ENCODE data around the gene LDLRAD1.
"Not testable (repeated sequence)": the region's sequence is repeated elsewhere in the genome, so short reads cannot be mapped to it uniquely, and the experiment has no call there.

Gene LDLRAD1

DNA sequence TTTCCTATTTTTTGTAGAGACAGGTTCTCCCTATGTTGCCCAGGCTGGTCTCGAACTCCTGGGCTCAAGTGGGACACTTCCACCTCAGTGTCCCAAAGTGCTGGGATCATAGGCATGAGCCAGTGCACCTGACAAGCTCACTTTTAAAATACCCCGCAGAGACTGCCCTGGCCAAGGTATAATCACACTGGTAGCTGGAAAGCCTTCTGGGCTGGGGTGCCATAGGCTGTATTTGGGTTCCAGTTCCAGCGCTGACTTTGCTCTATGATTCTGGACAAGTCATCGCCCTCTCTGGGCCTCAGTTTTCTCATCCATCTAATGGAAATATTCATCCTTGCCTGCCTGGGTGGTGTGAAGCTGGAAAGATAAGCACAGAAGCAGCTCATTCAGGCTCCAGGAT lies 10.4 kb downstream of the LDLRAD1 start:
- H3K27me3 ChIP-seq (ENCODE audit: insufficient read depth, low read length, poor library complexity) = peaks cover 2% of the 10 kb centered on the region
- no peak for TF ChIP-seq EZH2 (IDR thresholded peaks at IDR 0.05; ENCODE audit: borderline replicate concordance, low read depth, low read length, severe bottlenecking)
- no peak for TF ChIP-seq CTCF (IDR thresholded peaks at IDR 0.05; ENCODE audit: borderline replicate concordance, extremely low read depth, low read length, poor library complexity, severe bottlenecking)
- ATAC-seq (ENCODE audit: insufficient read depth, low read depth) (no peak), DNase-seq (no peak)
- no peaks in the 10 kb centered on the region for H3K79me2 ChIP-seq (ENCODE audit: insufficient read depth, low read length)
- H3K9ac ChIP-seq (ENCODE audit: low read depth, low read length) = no peak overlapping the region
- no peak overlapping the region for H2AFZ ChIP-seq (ENCODE audit: low read depth, low read length)
- H3K4me1 ChIP-seq (ENCODE audit: insufficient read depth, low read length) = no peaks in the 10 kb centered on the region
- H3K9me3 ChIP-seq (ENCODE audit: insufficient read depth, low read length, severe bottlenecking) = no peaks in the 10 kb centered on the region
- no peaks in the 10 kb centered on the region for H4K20me1 ChIP-seq (ENCODE audit: insufficient read depth, low read length)
- no peak overlapping the region for H3K27ac ChIP-seq (ENCODE audit: low read length)
- no peak overlapping the region for H3K4me3 ChIP-seq (ENCODE audit: low read depth in 1 of 2, low read length in 2 of 2)
- no peak overlapping the region for H3K4me2 ChIP-seq (ENCODE audit: insufficient read depth, low read length)
- no peaks in the 10 kb centered on the region for H3K36me3 ChIP-seq (ENCODE audit: insufficient read depth, low read length)

DNA sequence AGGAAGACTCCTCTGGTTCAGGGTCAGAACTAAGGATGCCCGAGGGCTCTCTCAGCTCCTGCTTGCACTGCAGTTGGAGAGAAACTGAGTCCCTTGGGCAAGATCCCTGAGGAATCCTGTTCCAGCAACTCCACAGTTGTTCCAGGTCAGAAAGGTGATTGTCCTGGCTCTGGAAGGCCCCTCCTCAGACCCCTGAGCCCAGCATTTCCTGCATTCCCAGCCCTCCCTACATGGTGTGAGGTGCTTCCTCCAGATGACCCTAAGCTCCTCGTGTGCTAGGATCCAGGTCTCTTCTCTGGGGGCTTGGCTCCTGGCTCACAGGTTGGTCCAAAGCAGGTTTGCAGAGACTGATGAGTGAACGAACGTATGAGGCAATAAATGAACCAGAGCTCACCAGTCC lies 11.5 kb downstream of the LDLRAD1 start:
- Histone ChIP-seq H3K27ac (ENCODE audit: low read length) (no peak overlapping the region), H2AFZ (ENCODE audit: low read depth, low read length) (no peak overlapping the region)
- no peak for ATAC-seq (ENCODE audit: insufficient read depth, low read depth)

GRCh38 chr1:54004481-54005049 lies 13.4 kb downstream of the LDLRAD1 start:
- H3K27ac ChIP-seq (ENCODE audit: low read length) = no peak overlapping the region
- no peak overlapping the region for H2AFZ ChIP-seq (ENCODE audit: low read depth, low read length)
- no peaks in the 10 kb centered on the region for H3K4me1 ChIP-seq (ENCODE audit: insufficient read depth, low read length)
- H3K36me3 ChIP-seq (ENCODE audit: insufficient read depth, low read length) = no peaks in the 10 kb centered on the region
- H3K4me3 ChIP-seq (ENCODE audit: low read depth in 1 of 2, low read length in 2 of 2) = no peak overlapping the region
- H3K9ac ChIP-seq (ENCODE audit: low read depth, low read length) = no peak overlapping the region
- no peak for TF ChIP-seq EZH2 (IDR thresholded peaks at IDR 0.05; ENCODE audit: borderline replicate concordance, low read depth, low read length, severe bottlenecking)
- TF ChIP-seq CTCF (IDR thresholded peaks at IDR 0.05; ENCODE audit: borderline replicate concordance, extremely low read depth, low read length, poor library complexity, severe bottlenecking) = no peak
- no peak overlapping the region for H3K4me2 ChIP-seq (ENCODE audit: insufficient read depth, low read length)
- DNase-seq = no peak
- H3K9me3 ChIP-seq (ENCODE audit: insufficient read depth, low read length, severe bottlenecking) = no peaks in the 10 kb centered on the region
- no peaks in the 10 kb centered on the region for H3K79me2 ChIP-seq (ENCODE audit: insufficient read depth, low read length)
- H3K27me3 ChIP-seq (ENCODE audit: insufficient read depth, low read length, poor library complexity) = no peaks in the 10 kb centered on the region
- no peak for ATAC-seq (ENCODE audit: insufficient read depth, low read depth)
- no peaks in the 10 kb centered on the region for H4K20me1 ChIP-seq (ENCODE audit: insufficient read depth, low read length)

More for the DNA sequence above, 11.5 kb downstream of the LDLRAD1 start:
- H3K4me3 ChIP-seq (ENCODE audit: low read depth in 1 of 2, low read length in 2 of 2) = no peak overlapping the region
- no peak for DNase-seq
- TF ChIP-seq EZH2 (IDR thresholded peaks at IDR 0.05; ENCODE audit: borderline replicate concordance, low read depth, low read length, severe bottlenecking) = no peak
- H3K4me1 ChIP-seq (ENCODE audit: insufficient read depth, low read length) = no peaks in the 10 kb centered on the region
- H3K4me2 ChIP-seq (ENCODE audit: insufficient read depth, low read length) = no peak overlapping the region
- H3K36me3 ChIP-seq (ENCODE audit: insufficient read depth, low read length) = no peaks in the 10 kb centered on the region
- no peaks in the 10 kb centered on the region for H3K79me2 ChIP-seq (ENCODE audit: insufficient read depth, low read length)
- no peaks in the 10 kb centered on the region for H4K20me1 ChIP-seq (ENCODE audit: insufficient read depth, low read length)
- H3K27me3 ChIP-seq (ENCODE audit: insufficient read depth, low read length, poor library complexity) = peaks cover 2% of the 10 kb centered on the region
- no peak overlapping the region for H3K9ac ChIP-seq (ENCODE audit: low read depth, low read length)
- no peaks in the 10 kb centered on the region for H3K9me3 ChIP-seq (ENCODE audit: insufficient read depth, low read length, severe bottlenecking)

DNA sequence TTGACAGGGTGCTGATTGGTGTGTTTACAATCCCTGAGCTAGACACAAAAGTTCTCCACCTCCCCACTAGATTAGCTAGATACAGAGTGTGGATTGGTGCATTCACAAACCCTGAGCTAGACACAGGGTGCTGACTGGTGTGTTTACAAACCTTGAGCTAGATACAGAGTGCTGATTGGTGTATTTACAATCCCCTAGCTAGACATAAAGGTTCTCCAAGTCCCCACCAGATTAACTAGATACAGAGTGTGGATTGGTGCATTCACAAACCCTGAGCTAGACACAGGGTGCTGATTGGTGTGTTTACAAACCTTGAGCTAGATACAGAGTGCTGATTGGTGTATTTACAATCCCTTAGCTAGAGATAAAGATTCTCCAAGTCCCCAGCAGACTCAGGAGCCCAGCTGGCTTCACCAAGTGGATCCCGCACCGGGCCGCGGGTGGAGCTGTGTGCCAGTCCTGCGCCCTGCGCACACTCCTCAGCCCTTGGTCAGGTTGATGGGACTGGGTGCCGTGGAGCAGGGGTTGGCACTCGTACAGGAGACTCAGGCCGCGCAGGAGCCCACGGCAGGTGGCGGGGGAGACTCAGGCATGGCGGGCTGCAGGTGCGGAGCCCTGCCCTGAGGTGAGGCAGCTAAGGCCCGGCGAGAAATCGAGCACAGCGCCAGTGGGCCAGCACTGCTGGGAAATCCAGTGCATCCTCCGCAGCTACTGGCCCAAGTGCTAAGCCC lies 14.1 kb downstream of the LDLRAD1 start:
- not testable (repeated sequence) for H3K27me3 ChIP-seq (ENCODE audit: insufficient read depth, low read length, poor library complexity); DNase-seq; H2AFZ ChIP-seq (ENCODE audit: low read depth, low read length); H3K4me3 ChIP-seq (ENCODE audit: low read depth in 1 of 2, low read length in 2 of 2); H3K36me3 ChIP-seq (ENCODE audit: insufficient read depth, low read length); H3K4me1 ChIP-seq (ENCODE audit: insufficient read depth, low read length); H3K79me2 ChIP-seq (ENCODE audit: insufficient read depth, low read length); H3K27ac ChIP-seq (ENCODE audit: low read length); H3K9ac ChIP-seq (ENCODE audit: low read depth, low read length); H3K4me2 ChIP-seq (ENCODE audit: insufficient read depth, low read length); H3K9me3 ChIP-seq (ENCODE audit: insufficient read depth, low read length, severe bottlenecking); H4K20me1 ChIP-seq (ENCODE audit: insufficient read depth, low read length); ATAC-seq (ENCODE audit: insufficient read depth, low read depth)

Measured in DND-41 (cell line).